Heart left ventricle (tissue), 13 donors: ENCODE data around the gene GPR137C.

Source experiments
- POLR2A ChIP-seq, 2 donors: fragments of 450-650 bp; IDR thresholded peaks; one replicate each; pipeline ENCODE4 v1.6.1; 2017; ENCODE audit warnings: antibody characterized with exemption in 2 of 2, mild to moderate bottlenecking in 2 of 2, moderate library complexity in 2 of 2
- TF ChIP-seq, protein P1 (sequence below), 12 donors: fragments of 200-600 bp; sonication (generic) in 4 of 12; IDR thresholded peaks; one replicate each; pipeline versions ENCODE4 v1.5.0 to v1.8.0; 2018 to 2022; ENCODE audit warnings: antibody characterized with exemption in 12 of 12, mild to moderate bottlenecking in 5 of 12
- donor health status: ischemic (EF 13 %, LVEDD 7.1; RV severe dilation, severe dysfunction).
- donor health status: DM: no; HTN: yes; CAD: no.
- donor health status: DM: no; HTN: no; CAD: no.
- donor health status: ischemic (EF 25% LVEDD 6.9; RV normal size, moderate dysfunction).
- donor health status: ischemic (EF 25% LVEDD 5.7; RV mildly dilated, moderate dysfunction).
- donor health status: ischemic (EF 35%, LVEDD 5.7; RV mildly dilated, moderate dysfunction).
- donor health status: nonischemic (EF 11% LVEDD 7.7; RV severe dilation, severe dysfunction).
- donor health status: DM: yes; HTN: yes; CAD: no.
- donor health status: PGD.
- donor health status: ischemic (EF 29% LVEDD 5.4; RV normal size, mild dysfunction).
- donor health status: nonischemic (EF 23%, LVEDD 6.1; RV moderate dilation, normal function).

GRCh38 chr14:52514046-52514811 lies 38.4 kb upstream of the GPR137C start:
- TF ChIP-seq, protein P1, sequence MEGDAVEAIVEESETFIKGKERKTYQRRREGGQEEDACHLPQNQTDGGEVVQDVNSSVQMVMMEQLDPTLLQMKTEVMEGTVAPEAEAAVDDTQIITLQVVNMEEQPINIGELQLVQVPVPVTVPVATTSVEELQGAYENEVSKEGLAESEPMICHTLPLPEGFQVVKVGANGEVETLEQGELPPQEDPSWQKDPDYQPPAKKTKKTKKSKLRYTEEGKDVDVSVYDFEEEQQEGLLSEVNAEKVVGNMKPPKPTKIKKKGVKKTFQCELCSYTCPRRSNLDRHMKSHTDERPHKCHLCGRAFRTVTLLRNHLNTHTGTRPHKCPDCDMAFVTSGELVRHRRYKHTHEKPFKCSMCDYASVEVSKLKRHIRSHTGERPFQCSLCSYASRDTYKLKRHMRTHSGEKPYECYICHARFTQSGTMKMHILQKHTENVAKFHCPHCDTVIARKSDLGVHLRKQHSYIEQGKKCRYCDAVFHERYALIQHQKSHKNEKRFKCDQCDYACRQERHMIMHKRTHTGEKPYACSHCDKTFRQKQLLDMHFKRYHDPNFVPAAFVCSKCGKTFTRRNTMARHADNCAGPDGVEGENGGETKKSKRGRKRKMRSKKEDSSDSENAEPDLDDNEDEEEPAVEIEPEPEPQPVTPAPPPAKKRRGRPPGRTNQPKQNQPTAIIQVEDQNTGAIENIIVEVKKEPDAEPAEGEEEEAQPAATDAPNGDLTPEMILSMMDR (IDR thresholded peaks at IDR 0.05) = no peak
- TF ChIP-seq POLR2A (IDR thresholded peaks at IDR 0.05) = no peak
